SK-N-MC (cell line): ENCODE data around the gene MIA3.

Experiments
- EZH2 ChIP-seq: fragments of 200-600 bp; sonication (generic); IDR thresholded peaks from one replicate; pipeline ENCODE4 v1.6.1; 2017; ENCODE audit warnings: antibody characterized with exemption
- POLR2AphosphoS5 ChIP-seq: IDR thresholded peaks from 2 replicates; pipeline ENCODE4 v1.6.1; 2012; ENCODE audit warnings: mild to moderate bottlenecking, low read depth, low read length, borderline replicate concordance

- TF ChIP-seq EZH2: no peak
- TF ChIP-seq POLR2AphosphoS5: no peak
These were observed 35.4 kb downstream of the MIA3 start for GRCh38 chr1:222653178-222653827.
